OCI-LY3 (cell line): ENCODE measurements around the gene EPHA1.

Source experiments
- H2AFZ ChIP-seq: fragments of 200-600, 300-600 bp; shearing (Covaris generic); 2 replicates; pipeline ENCODE4 v1.6.0; 2014; ENCODE audit warnings: antibody characterized with exemption, low read depth, low read length
- H3K27ac ChIP-seq: fragments of 200-600, 300-600 bp; sonication (generic); 2 replicates; pipeline ENCODE4 v1.5.1; 2014; ENCODE audit warnings: mild to moderate bottlenecking, low read length, moderate library complexity, mixed read lengths
- H3K27me3 ChIP-seq: fragments of 200-600, 300-600 bp; sonication (generic); 2 replicates; pipeline ENCODE4 v1.6.1; 2014; ENCODE audit warnings: low read depth, low read length, mixed read lengths
- H3K36me3 ChIP-seq: fragments of 200-600, 300-600 bp; sonication (generic); replicated peaks from 2 replicates; pipeline ENCODE3; 2014; ENCODE audit warnings: low read depth, low read length, mixed read lengths
- H3K4me1 ChIP-seq: fragments of 300-600, 200-600 bp; sonication (generic); 2 replicates; pipeline ENCODE4 v1.6.1; 2014; ENCODE audit warnings: low read length, mixed read lengths
- H3K4me2 ChIP-seq: fragments of 200-600, 300-600 bp; sonication (generic); 2 replicates; pipeline ENCODE4 v1.6.1; 2014; ENCODE audit warnings: low read length, mixed read lengths
- H3K4me3 ChIP-seq: fragments of 300-600, 200-600 bp; sonication (generic); 2 replicates; pipeline ENCODE4 v1.5.1; 2014; ENCODE audit warnings: antibody characterized with exemption, mild to moderate bottlenecking, low read length, moderate library complexity
- H3K79me2 ChIP-seq: fragments of 300-600, 200-600 bp; shearing (Covaris generic); 2 replicates; pipeline ENCODE4 v1.6.1; 2014; ENCODE audit warnings: mild to moderate bottlenecking, low read length, mixed read lengths
- H3K9ac ChIP-seq: fragments of 300-600, 200-600 bp; shearing (Covaris generic); 2 replicates; pipeline ENCODE4 v1.6.0; 2014; ENCODE audit warnings: mild to moderate bottlenecking, low read length, moderate library complexity
- H3K9me3 ChIP-seq: fragments of 200-600, 300-600 bp; shearing (Covaris generic); 2 replicates; pipeline ENCODE4 v1.6.1; 2014; ENCODE audit warnings: low read length, mixed read lengths; ENCODE audit not compliant: insufficient read depth
- H4K20me1 ChIP-seq: fragments of 200-600, 300-600 bp; sonication (generic); 2 replicates; pipeline ENCODE4 v1.6.1; 2016; ENCODE audit warnings: low read length, mixed read lengths; ENCODE audit not compliant: insufficient read depth
- CTCF ChIP-seq: fragments of 200-600, 300-600 bp; sonication (generic); IDR thresholded peaks from 2 replicates; pipeline ENCODE4 v1.5.1; 2014; ENCODE audit warnings: antibody characterized with exemption, low read length, low read depth
- EZH2phosphoT487 ChIP-seq: fragments of 200-600 bp; shearing (Covaris generic); IDR thresholded peaks from 2 replicates; pipeline ENCODE4 v1.6.1; 2018; ENCODE audit warnings: antibody characterized with exemption, mixed run types, low read depth

EPHA1 gene

GRCh38 chr7:143363016-143363937 lies 45.4 kb downstream of the EPHA1 start:
- Histone ChIP-seq H3K4me3 (peak overlapping the region; percentile 79), H3K4me1 (peaks cover 3% of the 10 kb centered on the region), H3K4me2 (peak overlapping the region; percentile 87), H3K9ac (0 out of 2 replicates have a peak overlapping the region, but pooled peaks have one; percentile 20), H3K36me3 (no peaks in the 10 kb centered on the region), H4K20me1 (no peaks in the 10 kb centered on the region), H3K27ac (no peak overlapping the region), H3K9me3 (no peaks in the 10 kb centered on the region), H2AFZ (no peak overlapping the region), H3K79me2 (no peaks in the 10 kb centered on the region), H3K27me3 (peaks cover 49% of the 10 kb centered on the region)
- no peak for TF ChIP-seq CTCF
- TF ChIP-seq EZH2phosphoT487, result no peak

- peak within 1 kb of the TSS; percentile 91 for H3K4me2 ChIP-seq
- H3K9ac ChIP-seq, result peak within 1 kb of the TSS; percentile 26; the same call in 1 of the 2 replicates
- peaks cover 48% of the 10 kb centered on the region for H3K27me3 ChIP-seq
- peak within 1 kb of the TSS; percentile 79 for H3K4me3 ChIP-seq
- no peak within 1 kb of the TSS for H3K27ac ChIP-seq
- peak within 1 kb of the TSS; percentile 35; the same call in 1 of the 2 replicates for H2AFZ ChIP-seq
- no peaks in the 10 kb centered on the region for H3K36me3 ChIP-seq
- H4K20me1 ChIP-seq, result no peaks in the 10 kb centered on the region
- no peaks in the 10 kb centered on the region for H3K79me2 ChIP-seq
- TF ChIP-seq EZH2phosphoT487 (no peak), CTCF (no peak)
- H3K4me1 ChIP-seq, result peaks cover 3% of the 10 kb centered on the region
- H3K9me3 ChIP-seq, result no peaks in the 10 kb centered on the region
These were observed 46.3 kb downstream of the EPHA1 start, which contains the start of gene FAM131B for GRCh38 chr7:143362131-143363015. TSS of gene FAM131B (minus strand) at chr7:143362713. CDS start at chr7:143362603, 110 bp downstream.

DNA sequence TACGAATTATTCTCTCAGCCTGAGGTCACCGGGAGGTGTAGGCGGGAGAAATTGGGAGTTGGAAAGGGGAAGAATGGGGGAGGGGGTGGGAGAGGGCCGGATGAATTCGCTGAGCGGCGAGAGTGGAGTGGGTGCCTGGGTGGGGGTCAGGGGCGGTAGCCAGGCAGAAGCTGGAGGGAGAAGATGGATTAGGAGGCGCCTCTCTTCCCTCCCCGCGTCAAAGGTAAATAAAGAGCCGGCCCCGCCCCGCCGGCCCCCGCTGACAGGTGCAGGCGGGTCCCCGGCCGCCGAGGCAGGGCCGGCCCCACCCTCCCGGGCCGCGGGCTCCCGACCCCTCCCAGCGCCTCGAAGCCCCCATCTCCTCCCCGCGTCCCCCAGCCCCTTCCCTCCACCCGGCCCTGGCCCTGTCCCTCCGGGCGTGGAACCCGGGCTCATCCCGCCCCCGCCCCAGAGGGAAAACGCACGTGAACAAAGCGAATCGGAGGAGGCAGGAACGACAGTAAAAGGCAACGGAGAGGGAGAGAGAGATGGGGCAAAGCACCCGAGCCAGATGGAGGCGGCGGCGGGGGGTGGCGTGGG lies 47.0 kb downstream of the EPHA1 start:
- Histone ChIP-seq H3K9me3 (no peaks in the 10 kb centered on the region), H3K27me3 (peaks cover 44% of the 10 kb centered on the region), H3K4me3 (peak overlapping the region; percentile 79), H4K20me1 (no peaks in the 10 kb centered on the region), H3K4me2 (peak overlapping the region; percentile 91), H3K27ac (no peak overlapping the region), H3K4me1 (peaks cover 3% of the 10 kb centered on the region), H3K36me3 (no peaks in the 10 kb centered on the region), H2AFZ (no peak overlapping the region), H3K79me2 (no peaks in the 10 kb centered on the region), H3K9ac (no peak overlapping the region)
- TF ChIP-seq EZH2phosphoT487 (no peak), CTCF (no peak)
